GM18499 (cell line): ENCODE measurements around the gene TRIM65.

Source experiments
- ATAC-seq: cut with Tn5 transposase; IDR thresholded peaks from one replicate; pipeline ENCODE4 v1.9.1; 2021; ENCODE audit warnings: moderate number of reproducible peaks; ENCODE audit not compliant: insufficient read depth, unreplicated experiment

The TRIM65 gene

GRCh38 chr17:75919611-75920010 lies 22.9 kb upstream of the TRIM65 start:
- no peak for ATAC-seq

DNA sequence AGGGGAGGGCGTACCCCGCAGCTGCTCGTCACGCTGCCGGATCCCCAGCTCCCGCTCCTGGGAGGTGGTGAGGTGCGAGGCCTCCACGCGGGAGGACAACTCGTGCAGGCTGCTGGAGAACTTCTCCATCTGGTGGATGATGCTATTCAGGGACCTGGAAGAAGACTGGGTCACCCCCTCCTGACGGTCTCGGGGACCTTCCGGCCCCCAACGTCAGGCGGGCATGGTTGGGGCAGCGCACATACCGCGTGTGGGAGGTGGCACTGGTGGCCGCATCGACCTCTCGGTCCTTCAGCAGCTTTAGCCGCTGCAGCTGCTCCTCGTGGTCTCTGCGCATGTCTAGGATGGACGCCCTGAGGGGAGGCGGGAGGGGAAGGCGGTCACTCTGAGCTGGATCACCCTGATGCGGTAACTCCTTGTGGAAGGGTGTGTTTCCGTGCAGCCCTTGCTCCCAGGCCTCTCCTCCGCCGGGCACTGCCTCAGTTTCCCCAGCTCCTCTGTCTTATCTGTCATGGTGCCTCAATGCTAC lies 21.2 kb upstream of the TRIM65 start:
- no peak for ATAC-seq

GRCh38 chr17:75917141-75917916 lies 20.6 kb upstream of the TRIM65 start:
- no peak for ATAC-seq

- no peak for ATAC-seq
These were observed 18.5 kb upstream of the TRIM65 start for GRCh38 chr17:75915268-75915667.

GRCh38 chr17:75914643-75915267 lies 18.0 kb upstream of the TRIM65 start:
- no peak for ATAC-seq

DNA sequence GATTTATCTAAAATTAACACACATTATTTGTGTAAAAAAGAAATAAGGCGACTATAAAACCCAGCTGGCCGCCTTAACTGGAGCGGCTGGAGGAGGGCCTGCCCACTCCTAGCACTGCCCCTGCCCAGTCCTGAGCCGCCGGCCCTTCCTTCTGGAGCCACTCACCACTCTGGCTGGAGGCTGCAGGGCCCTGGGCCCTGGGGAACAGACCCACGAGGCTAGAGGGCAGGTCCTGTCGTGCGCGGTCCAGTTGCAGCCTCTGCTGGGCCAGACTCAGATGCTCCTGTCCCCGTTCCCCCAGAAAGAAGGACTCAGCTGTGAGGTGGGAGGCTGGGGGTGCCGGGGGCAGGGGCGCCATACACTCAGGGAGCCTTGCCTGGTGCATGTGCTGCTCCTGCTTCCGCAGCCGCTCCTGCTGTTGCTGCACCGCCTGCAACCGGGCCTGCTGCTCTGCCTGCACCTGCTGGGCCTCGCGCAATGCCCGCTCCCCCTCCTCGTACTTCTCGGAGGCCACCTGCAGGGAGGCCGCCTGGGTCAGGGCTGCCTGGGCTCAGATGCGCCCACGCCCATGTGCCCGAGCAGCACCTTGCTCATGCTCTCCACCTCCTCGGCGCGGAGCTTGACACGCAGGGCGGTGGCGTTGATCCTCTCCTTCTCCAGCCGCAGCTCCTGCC lies 16.9 kb upstream of the TRIM65 start:
- no peak for ATAC-seq

DNA sequence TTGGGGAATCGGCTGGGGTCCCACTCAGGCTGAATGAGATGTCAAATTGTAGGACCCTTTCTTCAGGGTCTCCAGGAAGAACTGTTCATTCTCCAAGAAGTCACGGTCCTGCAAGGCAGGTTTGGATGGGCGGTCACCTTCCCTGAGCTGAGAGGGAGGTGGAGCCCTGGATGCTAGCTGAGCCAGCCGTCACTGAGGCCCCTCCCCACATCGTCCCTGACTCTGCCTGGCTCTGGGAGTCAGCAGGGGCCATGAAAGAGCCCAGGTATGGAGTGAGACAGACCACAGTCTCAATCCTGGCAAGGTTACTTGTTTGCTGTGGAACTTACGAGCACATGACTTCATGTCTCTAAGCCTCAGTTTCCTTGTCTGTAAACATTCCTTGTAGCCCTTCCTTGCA lies 13.9 kb upstream of the TRIM65 start:
- ATAC-seq = no peak

GRCh38 chr17:75909812-75910274 lies 13.1 kb upstream of the TRIM65 start:
- ATAC-seq = no peak

GRCh38 chr17:75909051-75909811 lies 12.5 kb upstream of the TRIM65 start:
- ATAC-seq = no peak

- no peak for ATAC-seq
These were observed 11.4 kb upstream of the TRIM65 start for GRCh38 chr17:75908201-75908600.

DNA sequence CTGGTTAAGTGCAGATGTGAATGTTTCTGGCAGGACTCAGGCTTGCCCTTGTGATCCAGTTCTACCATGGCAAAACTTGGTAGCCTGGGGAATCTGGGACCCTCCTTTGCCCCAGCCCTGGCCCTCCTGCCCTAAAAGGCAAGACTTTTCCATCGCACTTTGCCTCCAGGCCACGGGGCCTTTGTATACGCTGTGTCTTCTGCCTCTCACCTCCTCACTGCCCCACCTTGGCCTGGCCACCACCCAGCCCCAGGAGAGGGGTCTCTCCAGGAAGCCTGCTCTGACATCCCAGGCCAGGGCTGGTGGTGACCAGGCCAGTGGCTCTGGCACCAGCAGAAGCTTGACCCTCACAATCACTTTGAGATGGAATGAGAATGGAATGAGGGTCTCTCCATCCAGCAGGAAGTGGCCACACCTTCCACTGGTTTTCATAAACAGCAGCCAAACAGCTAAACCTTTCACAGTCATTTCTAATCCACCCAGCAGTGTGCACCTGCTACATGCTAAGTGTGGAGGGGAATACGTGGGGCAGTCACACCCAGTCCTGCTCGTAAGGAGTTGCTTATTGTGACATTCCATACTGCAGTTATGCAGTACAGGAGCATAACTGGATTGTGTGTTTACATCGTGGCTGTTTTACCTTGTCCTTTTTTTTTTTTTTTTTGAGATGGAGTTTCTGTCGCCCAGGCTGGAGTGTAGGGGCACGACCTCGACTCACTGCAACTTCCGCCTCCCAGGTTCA lies 9.6 kb upstream of the TRIM65 start:
- no peak for ATAC-seq

GRCh38 chr17:75904749-75905521 lies 8.2 kb upstream of the TRIM65 start, which contains the start of gene MRPL38:
Gene MRPL38 (minus strand): TSS chr17:75904884. CDS start chr17:75904875, 9 bp downstream.
- peak; percentile 62 for ATAC-seq

- no peak for ATAC-seq
These were observed 5.7 kb upstream of the TRIM65 start for GRCh38 chr17:75902406-75902805.

DNA sequence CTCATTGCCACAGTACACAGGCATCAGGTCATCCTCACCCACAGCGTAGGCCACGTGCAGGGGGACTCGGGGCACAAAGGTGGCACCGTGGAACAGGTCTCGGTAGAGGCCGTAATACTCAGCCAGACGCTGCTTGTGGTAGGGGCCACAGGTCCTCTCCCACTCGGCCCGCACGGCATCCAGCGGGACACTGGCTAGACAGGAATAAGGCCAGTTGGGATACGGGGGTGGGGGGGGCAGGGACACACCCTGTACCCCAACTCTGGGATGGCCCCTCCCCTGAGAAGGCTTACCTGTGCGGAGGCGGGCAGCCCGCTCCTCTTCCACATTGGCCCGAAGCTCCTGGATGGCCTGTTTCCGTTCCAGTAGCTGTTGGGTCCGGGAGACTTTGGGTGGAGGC lies 5.0 kb upstream of the TRIM65 start:
- no peak for ATAC-seq

GRCh38 chr17:75900691-75901533 lies 4.2 kb upstream of the TRIM65 start:
- no peak for ATAC-seq

DNA sequence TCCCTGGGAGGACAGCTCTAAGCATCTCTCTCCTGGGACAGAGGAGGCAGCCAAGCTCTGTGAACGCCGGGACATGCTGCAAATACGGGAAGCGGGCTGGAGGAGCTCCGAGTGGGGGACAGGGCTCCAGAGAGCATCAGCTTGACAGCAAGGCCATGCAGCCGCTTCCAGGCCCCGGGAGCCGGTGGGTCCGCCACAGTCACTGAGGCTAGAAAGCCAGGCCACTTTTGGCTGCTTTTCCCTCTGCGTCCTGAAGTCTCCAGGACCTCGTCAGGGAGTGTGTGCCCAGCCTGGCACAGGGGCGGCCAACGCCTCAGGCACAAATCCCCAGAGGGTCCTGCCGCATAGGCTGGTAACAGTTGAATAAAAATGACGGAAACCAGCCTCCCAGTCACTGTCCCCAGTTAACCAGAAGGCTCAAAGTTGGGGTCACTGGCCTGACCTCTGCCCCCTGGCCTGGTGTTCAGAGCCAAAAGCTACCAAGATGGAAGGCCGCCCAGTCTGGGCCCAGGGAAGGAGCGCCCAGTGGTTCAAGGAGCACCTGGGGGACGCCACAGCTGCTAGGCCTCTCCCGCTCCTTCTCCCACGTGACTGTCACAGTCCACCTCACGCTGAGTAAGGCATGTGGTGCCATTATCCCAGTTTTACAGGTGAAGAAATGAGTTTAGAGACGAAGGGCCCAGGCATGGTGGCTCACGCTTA lies 3.2 kb upstream of the TRIM65 start:
- ATAC-seq = no peak

DNA sequence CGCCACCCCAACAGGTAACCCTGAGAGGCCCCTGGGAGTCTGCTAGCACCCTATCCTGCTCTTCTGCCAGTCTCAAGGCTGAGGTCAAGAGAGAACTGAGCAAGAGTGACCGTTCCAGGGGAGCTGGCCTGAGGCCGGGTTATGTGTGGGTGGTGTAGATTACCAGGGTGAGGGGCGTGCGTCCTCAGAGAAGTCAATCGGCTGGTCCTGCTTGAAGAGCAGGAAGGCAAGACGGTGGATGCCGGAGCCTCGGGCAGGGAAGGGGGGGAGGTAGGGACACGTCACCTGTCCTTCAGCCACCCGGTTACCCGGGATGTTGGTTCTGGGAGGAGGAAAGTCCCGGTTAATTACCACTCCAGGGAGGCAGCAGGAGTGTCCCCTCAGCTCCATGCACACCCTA lies 2.6 kb upstream of the TRIM65 start:
- ATAC-seq = no peak
